Panc1 (cell line): ENCODE data around the gene METTL24. TPM values are rescaled to one million over a fixed set of nuclear protein-coding genes. Genes with fewer than 3 reads are reported as not detected.

Experiments
- ATAC-seq: fragments of 200-7000 bp; cut with Tn5 transposase; 2 replicates; pipeline ENCODE4 v1.9.1; 2020; ENCODE audit warnings: mild to moderate bottlenecking, moderate library complexity
- BruUV-seq: library from RNA; stranded (reverse); fragments of 400-500 nt; replicated peaks from 2 replicates; lab custom pipeline; 2021; lab: Mats Ljungman, UMichigan
- CTCF ChIA-PET: fragments of 300-600 bp; sonication (Branson Sonifier 250); formaldehyde crosslinking; loops from one replicate; lab custom pipeline; 2022; ENCODE audit warnings: antibody characterized with exemption; lab: Charles Lee
- POLR2A ChIA-PET: fragments of 300-600 bp; sonication (Branson Sonifier 250); formaldehyde crosslinking; loops from one replicate; lab custom pipeline; 2022; ENCODE audit warnings: antibody characterized with exemption; lab: Charles Lee
- DNase-seq: peaks from one replicate; pipeline ENCODE4 v3.0.0-alpha.2; 2010; ENCODE audit warnings: low read depth, low spot score
- H3K27ac ChIP-seq: 2 replicates; pipeline ENCODE4 v1.5.1; 2011; ENCODE audit warnings: mild to moderate bottlenecking, low read length, inconsistent platforms
- H3K27me3 ChIP-seq: fragments of 200-500 bp; sonication (Bioruptor generic); 2 replicates; pipeline ENCODE4 v1.6.0; 2014; ENCODE audit warnings: low read length, inconsistent platforms; ENCODE audit not compliant: control insufficient read depth, insufficient read depth
- H3K36me3 ChIP-seq: fragments of 200-500 bp; sonication (Bioruptor generic); 2 replicates; pipeline ENCODE4 v1.5.1; 2014; ENCODE audit warnings: inconsistent platforms, mild to moderate bottlenecking, low read length, moderate library complexity; ENCODE audit not compliant: control insufficient read depth, insufficient read depth
- H3K4me1 ChIP-seq: 2 replicates; pipeline ENCODE4 v1.5.1; 2011; ENCODE audit warnings: inconsistent platforms, mild to moderate bottlenecking, low read length, moderate library complexity; ENCODE audit not compliant: control insufficient read depth, insufficient read depth
- H3K4me3 ChIP-seq, 2 experiments: 2 replicates each; pipeline ENCODE4 v1.5.1; 2011 to 2012; ENCODE audit warnings: low read depth in 2 of 2, low read length in 2 of 2, mild to moderate bottlenecking in 2 of 2, inconsistent platforms in 1 of 2, moderate library complexity in 1 of 2
- H3K9me3 ChIP-seq: fragments of 200-500 bp; sonication (Bioruptor generic); 2 replicates; pipeline ENCODE4 v1.5.1; 2014; ENCODE audit warnings: low read depth, mild to moderate bottlenecking, inconsistent platforms, low read length, moderate library complexity; ENCODE audit not compliant: control insufficient read depth, insufficient read depth
- POLR2AphosphoS5 ChIP-seq: IDR thresholded peaks from 2 replicates; pipeline ENCODE4 v1.6.1; 2012; ENCODE audit warnings: mild to moderate bottlenecking, low read depth, low read length, moderate library complexity
- SIN3A ChIP-seq: IDR thresholded peaks from 2 replicates; pipeline ENCODE4 v1.6.1; 2012; ENCODE audit warnings: low read depth, mild to moderate bottlenecking, low read length, moderate library complexity, borderline replicate concordance; ENCODE audit not compliant: insufficient read depth
- TCF7L2 ChIP-seq: IDR thresholded peaks from 2 replicates; pipeline ENCODE4 v1.6.1; 2011; ENCODE audit warnings: mild to moderate bottlenecking, low read depth, low read length, inconsistent platforms
- in situ Hi-C: cut with HindIII; loops from 2 replicates; pipeline ENCODE4 v1.10.0; 2016; ENCODE audit warnings: low sequenced_read_pairs, low pct_unique_long_range_greater_than_20kb
- intact Hi-C: fragments of 100-400 bp; cut with micrococcal nuclease; formaldehyde crosslinking; loops from one replicate; pipeline ENCODE4 v1.10.0; 2022; ENCODE audit not compliant: unreplicated experiment
- total RNA-seq: library from RNA; stranded (reverse); gene quantifications from one replicate; pipeline ENCODE4 v1.2.1, GENCODE V29; 2021; ENCODE audit not compliant: unreplicated experiment
- TF ChIP-seq, protein P1 (sequence below), 2 experiments: IDR thresholded peaks; 2 replicates each; pipeline ENCODE4 v1.6.1; 2011 to 2012; ENCODE audit warnings: low read depth in 2 of 2, control low read depth in 1 of 2, low read length in 1 of 2, mild to moderate bottlenecking in 1 of 2, moderate library complexity in 1 of 2; ENCODE audit not compliant: insufficient read depth in 1 of 2
- TF ChIP-seq, protein P2 (sequence below): fragments of 450-650 bp; IDR thresholded peaks from 2 replicates; pipeline ENCODE4 v1.5.1; 2017; ENCODE audit warnings: mild to moderate bottlenecking

The METTL24 gene
- total RNA-seq, 1 experiment from 2014 or later, result not detected

DNA sequence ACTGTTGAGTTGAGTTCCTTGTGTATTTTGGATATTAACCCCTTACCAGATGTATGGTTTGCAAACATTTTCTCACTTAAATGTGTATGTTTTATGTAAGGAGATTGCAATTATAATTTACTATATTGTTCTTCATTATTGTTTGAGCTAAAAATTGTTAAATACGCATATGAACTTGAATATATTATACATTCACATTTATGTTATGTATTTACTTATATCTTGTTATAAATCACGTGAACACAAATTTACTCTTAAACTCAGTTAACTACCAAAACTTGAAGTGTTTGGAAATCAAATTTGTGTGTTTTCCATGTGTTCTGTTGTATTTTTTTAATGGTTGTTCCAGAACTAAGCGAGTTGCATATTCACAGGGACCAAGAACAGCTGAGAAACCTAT is 159.6 kb downstream of the METTL24 start:
- ChIA-PET CTCF (no interaction called here), POLR2A (interaction anchor here (0.6 kb wide), 1 partner anchor 12 kb away, joined by 3 read pairs; no protein-coding TSS in a partner anchor)

DNA sequence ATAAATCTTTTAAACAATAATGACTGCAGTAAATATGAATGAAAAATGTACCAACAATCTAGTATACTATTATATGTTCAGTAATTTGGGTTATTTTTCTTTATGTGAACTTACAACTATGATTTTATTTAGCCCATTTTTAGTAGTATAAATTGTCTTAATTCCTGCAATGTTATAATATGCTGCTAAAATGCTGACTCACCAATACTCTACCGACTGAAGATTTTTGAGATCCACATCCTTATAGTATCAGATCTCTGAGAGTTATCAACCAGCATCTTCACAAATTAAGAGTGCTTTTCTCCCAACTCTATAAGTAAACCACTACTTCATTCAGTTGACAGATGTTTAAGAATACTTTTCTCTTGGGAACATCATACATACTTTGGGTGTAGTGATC is 161.3 kb downstream of the METTL24 start:
- DNase-seq, result no peak
- ChIA-PET CTCF (no interaction called here), POLR2A (no interaction called here)
- H3K36me3 ChIP-seq, result peaks cover 6% of the 10 kb centered on the region
- in situ Hi-C loops, result no loop called here
- no peak overlapping the region for H3K27ac ChIP-seq
- intact Hi-C loops, result no loop called here
- no peak for ATAC-seq
- no peaks in the 10 kb centered on the region for H3K9me3 ChIP-seq
- H3K4me3 ChIP-seq, result no peak overlapping the region
- no peaks in the 10 kb centered on the region for H3K27me3 ChIP-seq
- no TSS peak for BruUV-seq
- no peaks in the 10 kb centered on the region for H3K4me1 ChIP-seq
- TF ChIP-seq SIN3A (no peak), POLR2AphosphoS5 (no peak), TCF7L2 (no peak)
- TF ChIP-seq, protein P1, sequence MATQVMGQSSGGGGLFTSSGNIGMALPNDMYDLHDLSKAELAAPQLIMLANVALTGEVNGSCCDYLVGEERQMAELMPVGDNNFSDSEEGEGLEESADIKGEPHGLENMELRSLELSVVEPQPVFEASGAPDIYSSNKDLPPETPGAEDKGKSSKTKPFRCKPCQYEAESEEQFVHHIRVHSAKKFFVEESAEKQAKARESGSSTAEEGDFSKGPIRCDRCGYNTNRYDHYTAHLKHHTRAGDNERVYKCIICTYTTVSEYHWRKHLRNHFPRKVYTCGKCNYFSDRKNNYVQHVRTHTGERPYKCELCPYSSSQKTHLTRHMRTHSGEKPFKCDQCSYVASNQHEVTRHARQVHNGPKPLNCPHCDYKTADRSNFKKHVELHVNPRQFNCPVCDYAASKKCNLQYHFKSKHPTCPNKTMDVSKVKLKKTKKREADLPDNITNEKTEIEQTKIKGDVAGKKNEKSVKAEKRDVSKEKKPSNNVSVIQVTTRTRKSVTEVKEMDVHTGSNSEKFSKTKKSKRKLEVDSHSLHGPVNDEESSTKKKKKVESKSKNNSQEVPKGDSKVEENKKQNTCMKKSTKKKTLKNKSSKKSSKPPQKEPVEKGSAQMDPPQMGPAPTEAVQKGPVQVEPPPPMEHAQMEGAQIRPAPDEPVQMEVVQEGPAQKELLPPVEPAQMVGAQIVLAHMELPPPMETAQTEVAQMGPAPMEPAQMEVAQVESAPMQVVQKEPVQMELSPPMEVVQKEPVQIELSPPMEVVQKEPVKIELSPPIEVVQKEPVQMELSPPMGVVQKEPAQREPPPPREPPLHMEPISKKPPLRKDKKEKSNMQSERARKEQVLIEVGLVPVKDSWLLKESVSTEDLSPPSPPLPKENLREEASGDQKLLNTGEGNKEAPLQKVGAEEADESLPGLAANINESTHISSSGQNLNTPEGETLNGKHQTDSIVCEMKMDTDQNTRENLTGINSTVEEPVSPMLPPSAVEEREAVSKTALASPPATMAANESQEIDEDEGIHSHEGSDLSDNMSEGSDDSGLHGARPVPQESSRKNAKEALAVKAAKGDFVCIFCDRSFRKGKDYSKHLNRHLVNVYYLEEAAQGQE (IDR thresholded peaks at IDR 0.05; ENCODE audit: insufficient read depth in 1 of 2, low read depth in 2 of 2, low read length in 1 of 2), result no peak
- TF ChIP-seq, protein P2, sequence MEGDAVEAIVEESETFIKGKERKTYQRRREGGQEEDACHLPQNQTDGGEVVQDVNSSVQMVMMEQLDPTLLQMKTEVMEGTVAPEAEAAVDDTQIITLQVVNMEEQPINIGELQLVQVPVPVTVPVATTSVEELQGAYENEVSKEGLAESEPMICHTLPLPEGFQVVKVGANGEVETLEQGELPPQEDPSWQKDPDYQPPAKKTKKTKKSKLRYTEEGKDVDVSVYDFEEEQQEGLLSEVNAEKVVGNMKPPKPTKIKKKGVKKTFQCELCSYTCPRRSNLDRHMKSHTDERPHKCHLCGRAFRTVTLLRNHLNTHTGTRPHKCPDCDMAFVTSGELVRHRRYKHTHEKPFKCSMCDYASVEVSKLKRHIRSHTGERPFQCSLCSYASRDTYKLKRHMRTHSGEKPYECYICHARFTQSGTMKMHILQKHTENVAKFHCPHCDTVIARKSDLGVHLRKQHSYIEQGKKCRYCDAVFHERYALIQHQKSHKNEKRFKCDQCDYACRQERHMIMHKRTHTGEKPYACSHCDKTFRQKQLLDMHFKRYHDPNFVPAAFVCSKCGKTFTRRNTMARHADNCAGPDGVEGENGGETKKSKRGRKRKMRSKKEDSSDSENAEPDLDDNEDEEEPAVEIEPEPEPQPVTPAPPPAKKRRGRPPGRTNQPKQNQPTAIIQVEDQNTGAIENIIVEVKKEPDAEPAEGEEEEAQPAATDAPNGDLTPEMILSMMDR, result no peak

More for the DNA sequence above, 159.6 kb downstream of the METTL24 start:
- in situ Hi-C loops, result no loop called here
- Histone ChIP-seq H3K27me3 (no peaks in the 10 kb centered on the region), H3K4me3 (no peak overlapping the region), H3K4me1 (no peaks in the 10 kb centered on the region), H3K27ac (no peak overlapping the region), H3K9me3 (no peaks in the 10 kb centered on the region), H3K36me3 (peaks cover 5% of the 10 kb centered on the region)
- DNase-seq (no peak), ATAC-seq (no peak)
- BruUV-seq, result no TSS peak
- TF ChIP-seq TCF7L2 (no peak), SIN3A (no peak), POLR2AphosphoS5 (no peak)
- TF ChIP-seq, protein P1 (IDR thresholded peaks at IDR 0.05; ENCODE audit: insufficient read depth in 1 of 2, low read depth in 2 of 2, low read length in 1 of 2), result no peak
- intact Hi-C loops, result no loop called here
